ENCODE results near the gene ADRA1B.

DNA sequence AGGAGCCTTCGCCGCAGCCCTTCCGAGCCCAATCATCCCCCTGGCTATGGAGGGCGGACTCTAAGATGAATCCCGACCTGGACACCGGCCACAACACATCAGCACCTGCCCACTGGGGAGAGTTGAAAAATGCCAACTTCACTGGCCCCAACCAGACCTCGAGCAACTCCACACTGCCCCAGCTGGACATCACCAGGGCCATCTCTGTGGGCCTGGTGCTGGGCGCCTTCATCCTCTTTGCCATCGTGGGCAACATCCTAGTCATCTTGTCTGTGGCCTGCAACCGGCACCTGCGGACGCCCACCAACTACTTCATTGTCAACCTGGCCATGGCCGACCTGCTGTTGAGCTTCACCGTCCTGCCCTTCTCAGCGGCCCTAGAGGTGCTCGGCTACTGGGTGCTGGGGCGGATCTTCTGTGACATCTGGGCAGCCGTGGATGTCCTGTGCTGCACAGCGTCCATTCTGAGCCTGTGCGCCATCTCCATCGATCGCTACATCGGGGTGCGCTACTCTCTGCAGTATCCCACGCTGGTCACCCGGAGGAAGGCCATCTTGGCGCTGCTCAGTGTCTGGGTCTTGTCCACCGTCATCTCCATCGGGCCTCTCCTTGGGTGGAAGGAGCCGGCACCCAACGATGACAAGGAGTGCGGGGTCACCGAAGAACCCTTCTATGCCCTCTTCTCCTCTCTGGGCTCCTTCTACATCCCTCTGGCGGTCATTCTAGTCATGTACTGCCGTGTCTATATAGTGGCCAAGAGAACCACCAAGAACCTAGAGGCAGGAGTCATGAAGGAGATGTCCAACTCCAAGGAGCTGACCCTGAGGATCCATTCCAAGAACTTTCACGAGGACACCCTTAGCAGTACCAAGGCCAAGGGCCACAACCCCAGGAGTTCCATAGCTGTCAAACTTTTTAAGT is 819 bp downstream of the ADRA1B start:
- TF ChIP-seq, protein P1, sequence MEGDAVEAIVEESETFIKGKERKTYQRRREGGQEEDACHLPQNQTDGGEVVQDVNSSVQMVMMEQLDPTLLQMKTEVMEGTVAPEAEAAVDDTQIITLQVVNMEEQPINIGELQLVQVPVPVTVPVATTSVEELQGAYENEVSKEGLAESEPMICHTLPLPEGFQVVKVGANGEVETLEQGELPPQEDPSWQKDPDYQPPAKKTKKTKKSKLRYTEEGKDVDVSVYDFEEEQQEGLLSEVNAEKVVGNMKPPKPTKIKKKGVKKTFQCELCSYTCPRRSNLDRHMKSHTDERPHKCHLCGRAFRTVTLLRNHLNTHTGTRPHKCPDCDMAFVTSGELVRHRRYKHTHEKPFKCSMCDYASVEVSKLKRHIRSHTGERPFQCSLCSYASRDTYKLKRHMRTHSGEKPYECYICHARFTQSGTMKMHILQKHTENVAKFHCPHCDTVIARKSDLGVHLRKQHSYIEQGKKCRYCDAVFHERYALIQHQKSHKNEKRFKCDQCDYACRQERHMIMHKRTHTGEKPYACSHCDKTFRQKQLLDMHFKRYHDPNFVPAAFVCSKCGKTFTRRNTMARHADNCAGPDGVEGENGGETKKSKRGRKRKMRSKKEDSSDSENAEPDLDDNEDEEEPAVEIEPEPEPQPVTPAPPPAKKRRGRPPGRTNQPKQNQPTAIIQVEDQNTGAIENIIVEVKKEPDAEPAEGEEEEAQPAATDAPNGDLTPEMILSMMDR (IDR thresholded peaks at IDR 0.05) = no peak
- TF ChIP-seq POLR2A (IDR thresholded peaks at IDR 0.05) = no peak

Data from lower leg skin (tissue), 3 donors.